Measurements from ENCODE around the gene SCYGR5. TPM values are rescaled to one million over a fixed set of nuclear protein-coding genes. Genes with fewer than 3 reads are reported as not detected.
A peak's percentile ranks its signal among the peaks of the same experiment; 100 is the strongest.

Gene SCYGR5
- total RNA-seq, 1 donor from 2014 or later: not detected

DNA sequence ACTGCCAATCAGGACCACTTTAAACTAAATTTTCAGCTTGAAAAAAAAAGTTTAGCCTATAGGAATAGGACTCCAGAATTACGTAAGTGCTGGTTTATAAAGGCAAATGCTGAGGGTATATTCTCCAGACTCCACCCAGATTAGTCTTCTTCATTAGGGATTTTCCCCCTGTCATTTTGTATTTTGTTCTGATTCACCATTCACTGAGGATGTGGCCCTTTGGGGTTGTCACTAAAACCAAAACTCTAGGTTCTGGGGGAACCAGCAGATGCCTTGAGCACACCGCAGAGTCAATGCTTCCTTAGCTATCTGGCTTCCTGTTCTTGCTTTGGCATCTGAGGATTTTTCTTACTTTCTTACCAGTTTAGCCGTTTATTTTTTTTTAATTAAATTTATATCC is 38.8 kb upstream of the SCYGR5 start:
- peak; percentile 50 for ATAC-seq (ENCODE audit: low read depth)
- Mint-ChIP-seq H3K36me3 (ENCODE audit: low read depth) (no peaks in the 10 kb centered on the region), H3K4me3 (no peak overlapping the region), H3K4me1 (no peaks in the 10 kb centered on the region), H3K27me3 (peaks cover 12% of the 10 kb centered on the region), H3K27ac (no peak overlapping the region), H3K9me3 (no peaks in the 10 kb centered on the region)
- CTCF ChIA-PET: interaction anchor here (1.2 kb wide), 1 partner anchor 30 kb away, joined by 3 read pairs; no protein-coding TSS in a partner anchor
- TF ChIP-seq, protein P1, sequence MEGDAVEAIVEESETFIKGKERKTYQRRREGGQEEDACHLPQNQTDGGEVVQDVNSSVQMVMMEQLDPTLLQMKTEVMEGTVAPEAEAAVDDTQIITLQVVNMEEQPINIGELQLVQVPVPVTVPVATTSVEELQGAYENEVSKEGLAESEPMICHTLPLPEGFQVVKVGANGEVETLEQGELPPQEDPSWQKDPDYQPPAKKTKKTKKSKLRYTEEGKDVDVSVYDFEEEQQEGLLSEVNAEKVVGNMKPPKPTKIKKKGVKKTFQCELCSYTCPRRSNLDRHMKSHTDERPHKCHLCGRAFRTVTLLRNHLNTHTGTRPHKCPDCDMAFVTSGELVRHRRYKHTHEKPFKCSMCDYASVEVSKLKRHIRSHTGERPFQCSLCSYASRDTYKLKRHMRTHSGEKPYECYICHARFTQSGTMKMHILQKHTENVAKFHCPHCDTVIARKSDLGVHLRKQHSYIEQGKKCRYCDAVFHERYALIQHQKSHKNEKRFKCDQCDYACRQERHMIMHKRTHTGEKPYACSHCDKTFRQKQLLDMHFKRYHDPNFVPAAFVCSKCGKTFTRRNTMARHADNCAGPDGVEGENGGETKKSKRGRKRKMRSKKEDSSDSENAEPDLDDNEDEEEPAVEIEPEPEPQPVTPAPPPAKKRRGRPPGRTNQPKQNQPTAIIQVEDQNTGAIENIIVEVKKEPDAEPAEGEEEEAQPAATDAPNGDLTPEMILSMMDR (IDR thresholded peaks at IDR 0.05): no peak
- DNase-seq: no peak
- intact Hi-C loops (cut with micrococcal nuclease): no loop called here
- POLR2A ChIA-PET: no interaction called here

DNA sequence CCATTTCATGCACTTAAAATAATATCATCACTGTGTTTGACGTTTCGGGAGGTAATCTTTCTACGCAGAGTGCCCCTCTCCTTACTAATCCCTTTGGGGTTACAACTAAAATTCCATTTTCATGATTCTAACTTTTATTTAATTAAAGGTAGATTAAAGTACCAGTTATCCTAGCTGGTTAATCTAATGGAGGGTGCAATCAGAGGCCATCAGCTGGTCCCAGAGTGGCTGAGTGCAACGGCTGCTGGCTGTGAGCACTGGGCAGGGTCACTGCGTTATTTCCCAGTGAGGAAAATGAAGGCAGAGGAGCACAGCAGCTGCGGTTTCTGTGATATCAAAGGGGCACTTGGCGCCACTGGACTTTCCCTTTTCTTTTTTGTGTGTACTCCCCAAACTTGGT is 37.2 kb upstream of the SCYGR5 start:
- Mint-ChIP-seq H3K9me3 (no peaks in the 10 kb centered on the region), H3K36me3 (ENCODE audit: low read depth) (no peaks in the 10 kb centered on the region), H3K27ac (no peak overlapping the region), H3K4me1 (no peaks in the 10 kb centered on the region), H3K27me3 (peaks cover 14% of the 10 kb centered on the region), H3K4me3 (no peak overlapping the region)
- CTCF ChIA-PET: no interaction called here
- intact Hi-C loops (cut with micrococcal nuclease): no loop called here
- DNase-seq: no peak
- POLR2A ChIA-PET: no interaction called here
- ATAC-seq (ENCODE audit: low read depth): no peak
- TF ChIP-seq, protein P1 (IDR thresholded peaks at IDR 0.05): no peak

DNA sequence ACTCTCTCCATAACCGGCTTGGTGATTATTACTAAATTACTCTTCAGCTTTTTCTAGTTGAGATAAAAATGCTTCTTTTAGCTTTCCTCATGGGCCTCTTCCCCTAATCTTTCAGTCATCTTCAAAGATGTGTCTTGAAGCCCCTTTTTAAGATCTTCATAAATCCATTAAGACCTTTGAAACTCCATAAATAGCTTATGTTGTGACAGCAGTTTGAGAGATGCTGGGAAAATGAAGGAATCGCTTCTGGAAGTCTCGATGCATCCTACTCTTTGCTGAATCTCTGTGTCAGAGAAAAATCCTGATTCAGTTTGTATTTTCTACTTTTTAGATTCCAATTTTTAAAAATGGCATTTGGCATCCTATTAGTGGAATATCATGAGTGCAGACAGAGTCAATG is 36.3 kb upstream of the SCYGR5 start:
- Mint-ChIP-seq H3K27ac (no peak overlapping the region), H3K27me3 (peaks cover 16% of the 10 kb centered on the region), H3K36me3 (ENCODE audit: low read depth) (no peaks in the 10 kb centered on the region), H3K9me3 (no peaks in the 10 kb centered on the region), H3K4me3 (no peak overlapping the region), H3K4me1 (no peaks in the 10 kb centered on the region)
- DNase-seq (no peak), ATAC-seq (ENCODE audit: low read depth) (no peak)
- ChIA-PET POLR2A (no interaction called here), CTCF (interaction anchor here (2.0 kb wide), 1 partner anchor 28 kb away, joined by 4 read pairs; no protein-coding TSS in a partner anchor)
- intact Hi-C loops (cut with micrococcal nuclease): no loop called here
- TF ChIP-seq, protein P1 (IDR thresholded peaks at IDR 0.05): no peak

DNA sequence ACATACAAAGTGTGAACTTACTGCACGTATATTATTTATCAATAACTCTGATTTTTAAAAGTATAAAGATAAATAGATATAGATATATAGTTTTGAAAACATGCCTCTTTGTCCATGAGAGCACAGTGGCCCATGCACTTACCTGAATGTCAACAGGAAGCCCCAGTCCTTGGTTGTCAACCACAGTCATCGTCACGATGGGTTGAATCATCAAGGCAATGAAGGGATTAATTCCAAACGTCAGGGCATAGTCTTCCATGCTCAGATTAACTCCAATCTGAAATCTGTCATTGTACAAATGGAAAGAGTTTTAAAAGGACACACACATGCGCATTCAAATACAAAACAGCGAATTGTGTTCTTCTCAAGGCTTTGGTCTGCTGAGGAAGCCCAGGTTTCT is 33.8 kb upstream of the SCYGR5 start:
- Mint-ChIP-seq H3K4me1 (no peaks in the 10 kb centered on the region), H3K36me3 (ENCODE audit: low read depth) (no peaks in the 10 kb centered on the region), H3K27me3 (peaks cover 14% of the 10 kb centered on the region), H3K4me3 (no peak overlapping the region), H3K9me3 (no peaks in the 10 kb centered on the region), H3K27ac (no peak overlapping the region)
- ATAC-seq (ENCODE audit: low read depth): no peak
- intact Hi-C loops (cut with micrococcal nuclease): no loop called here
- TF ChIP-seq, protein P1 (IDR thresholded peaks at IDR 0.05): no peak
- CTCF ChIA-PET: no interaction called here
- POLR2A ChIA-PET: no interaction called here
- DNase-seq: no peak

DNA sequence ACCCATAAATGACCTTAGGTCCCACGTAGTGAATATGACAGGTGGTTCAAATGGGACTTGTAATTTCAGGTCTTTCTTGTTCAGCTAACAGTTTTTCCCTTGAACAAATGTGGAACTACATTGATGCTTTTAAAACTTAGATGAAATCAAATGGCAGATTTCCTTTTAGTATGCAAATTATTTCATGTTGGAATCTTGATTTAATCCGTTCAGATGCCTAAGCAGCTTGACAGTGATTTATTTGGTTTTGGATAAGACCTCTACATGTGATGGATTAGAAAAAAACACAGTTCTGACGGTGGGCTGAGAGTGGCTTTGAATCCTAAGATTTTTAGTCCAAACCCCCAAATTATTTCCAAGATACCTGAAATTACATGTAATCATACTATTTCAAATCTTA is 32.4 kb upstream of the SCYGR5 start:
- Mint-ChIP-seq H3K4me1 (no peaks in the 10 kb centered on the region), H3K4me3 (no peak overlapping the region), H3K27me3 (peaks cover 8% of the 10 kb centered on the region), H3K27ac (no peak overlapping the region), H3K36me3 (ENCODE audit: low read depth) (no peaks in the 10 kb centered on the region), H3K9me3 (no peaks in the 10 kb centered on the region)
- no peak for DNase-seq
- intact Hi-C loops (cut with micrococcal nuclease): no loop called here
- POLR2A ChIA-PET: no interaction called here
- no peak for ATAC-seq (ENCODE audit: low read depth)
- CTCF ChIA-PET: no interaction called here
- TF ChIP-seq, protein P1 (IDR thresholded peaks at IDR 0.05): no peak
